Activated gamma-delta T cell treated with anti-CD3 and anti-CD28 coated beads, Interleukin-2, amount 50 U/mL, for 16 hours (primary cell): ENCODE data around the gene PNPLA7.
"Not testable (repeated sequence)": the region's sequence is repeated elsewhere in the genome, so short reads cannot be mapped to it uniquely, and the experiment has no call there.

ENCODE experiments used
- DNase-seq: peaks from one replicate; pipeline ENCODE4 v3.0.0-alpha.2; 2020; ENCODE audit warnings: low read depth

Gene PNPLA7

GRCh38 chr9:137478962-137479861, 71.0 kb downstream of the PNPLA7 start:
- no peak for DNase-seq

DNA sequence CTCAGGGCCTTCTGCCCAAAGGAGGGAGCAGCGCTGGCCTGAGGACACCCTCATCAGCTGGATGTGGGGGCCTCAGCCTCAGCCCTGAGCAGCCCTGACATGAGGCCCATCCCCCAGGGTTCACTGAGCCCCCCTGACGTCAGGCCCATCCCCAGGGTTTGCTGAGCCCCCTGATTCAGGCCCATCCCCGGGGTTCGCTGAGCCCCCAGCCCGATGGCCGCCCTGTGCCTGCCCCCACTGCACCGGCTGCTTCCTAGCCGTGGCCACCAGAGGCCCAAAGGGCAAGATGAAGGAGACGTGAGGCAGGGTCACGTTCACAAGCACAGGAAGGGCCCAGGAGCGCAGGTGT, 71.6 kb downstream of the PNPLA7 start:
- DNase-seq = no peak

DNA sequence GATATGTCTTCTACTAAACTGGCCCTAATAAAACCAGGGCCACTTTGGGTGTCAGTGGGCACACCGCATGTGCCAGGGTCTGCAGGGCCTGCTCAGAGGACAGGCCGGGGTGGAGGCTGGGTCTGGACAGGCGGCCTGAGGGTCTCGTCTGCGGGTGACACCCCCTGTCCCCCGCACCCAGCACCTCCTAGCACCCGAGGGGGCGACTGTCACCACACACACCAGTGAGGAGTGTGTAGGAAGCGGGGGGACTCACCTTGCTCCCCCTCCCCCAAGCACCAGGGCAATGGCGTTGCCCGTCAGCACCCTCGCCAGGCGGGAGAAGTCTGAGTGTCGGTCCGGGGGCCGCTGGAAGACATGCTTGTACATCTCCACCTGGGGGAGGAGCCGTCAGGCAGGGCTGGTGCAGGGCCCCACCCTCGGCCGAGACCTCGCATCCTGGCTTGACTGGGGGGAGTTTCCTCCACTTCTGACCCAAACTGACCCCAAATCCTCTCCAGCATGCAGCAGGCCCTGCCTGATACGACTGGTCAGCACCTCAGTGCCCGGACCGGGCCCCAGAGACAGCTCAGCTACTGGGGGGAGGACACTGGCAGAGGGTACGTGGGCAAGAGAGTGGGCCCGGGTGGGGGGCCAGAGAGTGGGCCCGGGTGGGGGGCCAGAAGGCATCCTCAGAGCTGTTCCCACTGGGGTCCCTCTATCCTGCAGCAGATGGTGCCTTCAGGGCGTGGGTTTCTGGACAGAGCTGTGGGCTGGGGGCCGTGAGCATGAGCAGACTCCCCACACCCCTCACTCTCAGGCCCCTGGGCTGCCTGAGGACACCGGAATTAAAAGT, 72.2 kb downstream of the PNPLA7 start:
- no peak for DNase-seq

- no peak for DNase-seq
Measured at GRCh38 chr9:137476856-137477255, 73.3 kb downstream of the PNPLA7 start.

- no peak for DNase-seq
Measured at GRCh38 chr9:137475666-137476065, 74.5 kb downstream of the PNPLA7 start.

DNA sequence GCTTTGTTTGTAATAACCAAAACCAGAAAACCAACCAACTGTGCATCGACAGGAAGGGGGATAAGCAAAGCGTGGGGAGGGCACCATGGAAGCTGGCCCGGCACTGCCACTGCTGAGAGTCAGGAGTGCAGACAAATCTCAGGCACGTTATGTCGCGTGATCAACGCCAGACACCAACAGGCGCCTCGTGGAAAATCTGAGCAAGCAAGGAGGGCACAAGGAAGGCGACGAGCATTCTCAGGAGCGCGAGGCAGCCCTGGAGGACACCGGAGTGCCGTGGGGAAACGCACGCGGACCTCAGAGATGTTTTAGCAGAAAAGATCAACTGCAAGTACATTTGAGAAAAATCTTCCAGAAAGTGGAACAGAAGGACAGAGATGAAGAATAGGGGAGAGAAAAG, 75.9 kb downstream of the PNPLA7 start:
- DNase-seq = no peak

GRCh38 chr9:137470785-137471184, 79.4 kb downstream of the PNPLA7 start:
- DNase-seq = no peak

DNA sequence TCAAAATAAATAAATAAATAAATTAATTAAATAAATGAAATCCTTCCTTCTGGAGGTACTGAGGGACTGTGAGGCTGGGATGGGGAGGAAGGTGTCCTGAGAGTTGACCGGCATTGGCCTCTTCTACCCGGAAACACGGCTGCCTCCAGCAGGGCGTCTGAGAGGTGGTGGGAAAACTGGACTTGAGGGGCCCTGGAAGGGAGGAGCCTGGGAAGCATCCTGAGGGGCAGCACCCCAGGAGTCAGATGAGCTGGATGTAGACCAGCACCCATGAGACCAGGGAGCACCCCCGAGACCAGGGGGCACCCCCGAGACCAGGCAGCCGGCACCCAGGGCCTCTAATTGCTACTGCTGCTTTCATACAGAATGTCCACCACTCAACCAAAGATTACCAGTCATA, 82.3 kb downstream of the PNPLA7 start:
- DNase-seq = no peak

DNA sequence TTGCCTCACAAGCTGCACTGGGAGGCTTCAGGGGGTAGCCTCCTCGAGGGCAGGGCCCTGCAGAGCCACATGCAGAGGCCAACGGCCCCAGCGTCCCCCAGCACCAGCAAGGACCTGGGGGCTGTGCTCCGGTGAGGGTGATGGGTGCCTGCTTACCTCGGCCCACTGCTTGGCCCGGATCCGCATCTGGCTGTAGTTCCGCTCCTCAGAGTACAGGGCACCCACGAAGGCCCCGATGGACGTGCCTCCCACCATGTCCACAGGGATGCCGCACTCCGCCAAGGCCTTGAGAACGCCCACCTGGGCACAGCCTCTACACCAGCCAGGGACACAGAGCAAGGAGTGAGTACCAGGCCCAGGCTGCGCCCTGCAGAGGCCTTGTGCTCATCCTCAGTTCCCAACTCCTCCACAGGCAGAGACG, 83.0 kb downstream of the PNPLA7 start:
- no peak for DNase-seq

GRCh38 chr9:137466389-137467085, 83.7 kb downstream of the PNPLA7 start:
- DNase-seq = not testable (repeated sequence)

DNA sequence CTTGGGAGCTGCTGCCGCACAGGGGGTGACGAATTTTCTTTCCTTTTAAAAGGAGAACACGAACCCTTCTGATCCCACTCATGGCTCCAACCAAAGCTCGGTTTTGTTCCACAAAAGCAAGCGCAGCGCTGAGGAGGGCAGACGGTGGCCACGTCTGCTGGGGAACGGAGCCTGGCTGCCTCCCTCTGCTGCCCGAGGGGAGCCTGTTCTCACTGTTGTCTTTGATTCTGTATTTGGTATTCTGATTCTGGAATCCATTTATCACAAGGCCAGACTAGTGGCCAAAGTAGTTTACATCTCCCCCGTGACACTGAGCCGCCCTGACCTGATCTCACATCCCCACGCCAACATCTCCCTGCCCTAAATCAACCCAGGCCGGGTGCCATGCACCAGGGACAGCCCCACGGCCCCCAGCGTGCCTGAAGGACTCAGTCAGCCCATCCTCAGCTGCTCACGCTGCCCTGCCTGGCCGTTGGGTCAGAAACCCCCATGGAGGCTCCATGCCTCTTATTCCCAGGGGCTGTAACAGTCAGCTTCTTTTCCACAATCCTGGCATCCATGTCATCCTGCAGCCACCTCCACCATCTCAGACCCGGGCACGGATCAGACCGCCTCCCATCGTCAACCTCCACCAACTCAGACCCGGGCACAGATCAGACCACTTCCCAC, 84.3 kb downstream of the PNPLA7 start:
- no peak for DNase-seq

DNA sequence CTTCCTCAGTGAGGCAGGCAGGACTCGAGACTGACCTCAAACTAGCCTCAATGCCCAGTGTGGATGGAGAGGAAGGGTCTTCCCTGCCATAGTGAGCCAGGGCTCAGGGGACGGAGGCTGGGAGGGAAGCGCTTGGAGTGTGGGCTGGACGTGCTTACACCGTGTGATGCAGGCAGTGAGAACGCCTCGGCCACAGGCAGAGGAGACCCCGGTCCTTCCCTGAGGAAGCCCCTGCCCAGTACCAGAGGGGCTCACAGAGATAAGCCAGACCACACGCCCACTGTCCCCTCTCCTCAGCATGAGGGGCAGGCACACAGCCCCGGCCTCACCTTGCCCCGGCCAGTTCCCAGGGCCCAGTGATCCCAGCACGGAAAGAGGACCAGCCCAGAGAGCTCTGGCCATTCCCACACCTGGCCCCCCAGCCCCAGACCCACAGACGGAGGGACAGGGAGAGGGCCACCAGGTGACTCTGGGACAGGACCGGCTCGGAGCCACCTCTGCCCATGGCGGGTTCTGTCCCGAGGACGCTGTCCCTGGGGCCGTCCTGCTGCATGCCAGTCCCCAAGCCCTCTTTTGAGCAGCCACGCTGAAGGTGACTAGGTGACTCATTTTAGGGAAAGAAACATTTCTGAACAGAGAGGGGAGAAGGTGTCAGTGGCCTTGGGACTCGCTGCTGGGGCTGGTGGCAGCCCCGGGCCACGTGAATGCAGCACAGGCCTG, 85.0 kb downstream of the PNPLA7 start:
- no peak for DNase-seq

- DNase-seq = no peak
Measured at GRCh38 chr9:137464291-137464999, 85.8 kb downstream of the PNPLA7 start.

- DNase-seq = no peak
Measured at GRCh38 chr9:137463931-137464290, 86.3 kb downstream of the PNPLA7 start.

- DNase-seq = no peak
Measured at GRCh38 chr9:137462986-137463930, 86.9 kb downstream of the PNPLA7 start.

DNA sequence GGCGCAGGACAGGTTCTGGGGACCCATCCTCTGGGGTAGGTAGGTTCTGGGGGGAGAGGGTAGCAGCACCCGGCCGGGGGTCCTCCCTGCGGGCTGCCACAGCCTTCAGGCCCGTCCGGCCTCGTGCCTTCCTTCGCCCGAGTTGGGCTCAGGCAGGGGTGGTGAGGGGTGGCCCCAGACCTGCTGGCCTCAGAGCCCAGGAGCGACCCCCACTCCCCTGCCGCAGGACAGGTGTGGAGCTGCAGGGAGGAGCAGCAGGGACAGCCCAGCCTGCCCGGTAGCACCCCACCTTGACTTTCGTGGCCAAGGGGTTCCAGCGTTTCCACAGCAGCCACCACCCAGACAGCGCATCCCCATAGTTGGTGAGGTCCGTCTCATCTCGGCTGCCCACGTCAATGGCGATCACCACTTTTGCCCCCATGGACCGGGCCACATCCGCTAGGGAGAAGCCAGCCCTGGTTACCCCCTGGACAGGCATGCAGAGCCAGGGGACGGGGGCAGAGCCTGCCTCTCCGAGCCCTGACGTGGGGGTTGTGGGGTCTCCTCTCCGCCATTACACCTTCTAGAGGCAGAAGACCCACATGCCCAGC, 87.7 kb downstream of the PNPLA7 start:
- no peak for DNase-seq

GRCh38 chr9:137461663-137462395, 88.4 kb downstream of the PNPLA7 start:
- DNase-seq = peak; percentile 84

GRCh38 chr9:137461316-137461662, 88.9 kb downstream of the PNPLA7 start:
- no peak for DNase-seq
